HepG2 (cell line): ENCODE measurements around the gene CDHR5. TPM values are rescaled to one million over a fixed set of nuclear protein-coding genes. Genes with fewer than 3 reads are reported as not detected.

Source experiments
- GLI4 ChIP-seq: sonication (generic); formaldehyde crosslinking; IDR thresholded peaks from 2 replicates; pipeline ENCODE4 v1.5.1; 2020; ENCODE audit warnings: missing genetic modification reagents, mild to moderate bottlenecking, moderate library complexity, borderline replicate concordance
- KLF11 ChIP-seq: IDR thresholded peaks from 2 replicates; pipeline ENCODE4 v1.6.1; 2016; ENCODE audit warnings: missing compliant biosample characterization
- KLF15 ChIP-seq: sonication (generic); formaldehyde crosslinking; IDR thresholded peaks from 2 replicates; pipeline ENCODE4 v1.8.1; 2023; ENCODE audit warnings: borderline replicate concordance, mild to moderate bottlenecking, inconsistent platforms, missing genetic modification reagents, mixed read lengths
- MIER2 ChIP-seq: IDR thresholded peaks from 2 replicates; pipeline ENCODE4 v1.6.1; 2016; ENCODE audit warnings: missing biosample characterization, missing genetic modification reagents
- MLX ChIP-seq: IDR thresholded peaks from 2 replicates; pipeline ENCODE4 v1.6.1; 2016
- NFYB ChIP-seq: sonication (generic); formaldehyde crosslinking; IDR thresholded peaks from 2 replicates; pipeline ENCODE4 v1.4.0; 2020; ENCODE audit warnings: missing genetic modification reagents
- ZBTB40 ChIP-seq, 2 experiments: fragments of 450-650 bp in 1 of 2; sonication (generic) in 1 of 2; formaldehyde crosslinking in 1 of 2; IDR thresholded peaks; 2 replicates each; pipeline versions ENCODE4 v1.6.1 to v1.8.0; 2016 to 2022; ENCODE audit warnings: antibody characterized with exemption in 1 of 2, mild to moderate bottlenecking in 1 of 2, missing genetic modification reagents in 1 of 2
- ZNF484 ChIP-seq: sonication (generic); formaldehyde crosslinking; IDR thresholded peaks from 2 replicates; pipeline ENCODE4 v1.5.1; 2020; ENCODE audit warnings: mild to moderate bottlenecking, low read depth, missing genetic modification reagents, borderline replicate concordance
- ZNF512B ChIP-seq: sonication (generic); formaldehyde crosslinking; IDR thresholded peaks from 2 replicates; pipeline ENCODE4 v1.5.1; 2020; ENCODE audit warnings: missing genetic modification reagents, mild to moderate bottlenecking, borderline replicate concordance
- ZNF547 ChIP-seq: sonication (generic); formaldehyde crosslinking; IDR thresholded peaks from 2 replicates; pipeline ENCODE4 v1.5.1; 2020; ENCODE audit warnings: mild to moderate bottlenecking, missing genetic modification reagents
- ZNF652 ChIP-seq: IDR thresholded peaks from 2 replicates; pipeline ENCODE4 v1.6.1; 2016; ENCODE audit warnings: low read depth, borderline replicate concordance
- ZNF883 ChIP-seq: sonication (generic); formaldehyde crosslinking; IDR thresholded peaks from 2 replicates; pipeline ENCODE4 v1.5.1; 2020; ENCODE audit warnings: mild to moderate bottlenecking, missing genetic modification reagents; ENCODE audit errors: not compliant biosample characterization
- polyA plus RNA-seq, 8 experiments: library from polyadenylated mRNA; depleted of rRNA in 3 of 8; stranded (reverse) in 7 of 8; unstranded in 1 of 8; fragments of >200 nt; fragmentation: Illumina TruSeq in 4 of 8; extraction: Trizol in 4 of 8; gene quantifications; 2 replicates each; pipeline versions ENCODE4 v1.2.1 to v1.2.3, GENCODE V29; 2011 to 2016; ENCODE audit warnings: low read depth in 4 of 8, missing spikeins in 1 of 8, mixed read lengths in 1 of 8; ENCODE audit not compliant: insufficient read depth in 1 of 8
- total RNA-seq, 5 experiments: library from RNA; depleted of rRNA; stranded (reverse); fragments of >200 nt; fragmentation: Illumina TruSeq; extraction: Trizol; gene quantifications; 2 replicates each; pipeline ENCODE4 v1.2.3, GENCODE V29; 2016; ENCODE audit warnings: low read depth in 1 of 5
- TF ChIP-seq, protein P1 (sequence below): IDR thresholded peaks from 2 replicates; pipeline ENCODE4 v1.6.1; 2016; ENCODE audit warnings: missing biosample characterization, missing genetic modification reagents, low read depth

CDHR5 gene
- total and polyA plus RNA-seq, 2 of the 13 experiments (the other 11 are each of a cell fraction or from before 2014, with no cell fraction given): 0.46 to 0.71 TPM

DNA sequence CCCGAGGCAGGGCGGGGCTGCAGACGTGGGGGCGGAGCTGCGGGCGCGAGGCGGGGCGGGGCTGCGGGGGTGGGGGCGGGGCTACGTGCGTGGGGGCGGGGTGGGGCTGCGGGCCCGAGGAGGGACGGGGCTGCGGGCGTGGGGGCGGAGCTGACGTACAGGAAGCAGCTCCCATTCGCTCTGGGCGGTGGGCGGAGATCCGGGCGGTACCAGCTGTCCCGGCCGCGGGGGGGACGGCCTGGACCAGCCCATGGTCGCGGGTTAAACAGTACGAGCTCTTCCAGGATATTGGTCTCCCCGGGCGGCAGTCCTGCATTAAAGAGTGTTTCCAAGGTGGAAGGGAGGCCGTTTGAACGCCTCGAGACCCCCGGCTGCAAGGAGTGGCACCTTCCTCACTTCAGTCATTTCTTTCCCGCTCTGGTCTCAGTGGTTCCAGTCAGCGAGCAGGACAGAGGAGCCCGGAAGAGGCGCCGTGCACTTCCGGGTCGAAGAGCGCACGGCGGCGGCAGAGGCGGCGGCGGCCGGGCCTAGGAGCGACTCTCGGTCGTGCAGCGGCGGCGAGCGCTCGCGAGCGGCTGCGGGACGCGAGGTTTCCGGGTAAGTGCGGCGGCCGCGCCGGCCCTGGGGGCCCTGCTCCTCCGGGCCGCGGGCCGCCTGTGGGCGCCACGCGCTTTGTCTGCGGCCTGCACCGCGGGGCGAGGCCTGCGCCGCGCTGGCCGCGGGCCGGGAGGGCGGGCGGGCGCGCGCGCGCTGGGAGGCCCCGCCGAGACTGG lies 48.6 kb downstream of the CDHR5 start, which contains the start of gene PHRF1 (continued):
- TF ChIP-seq ZBTB40 (IDR thresholded peaks at IDR 0.05) (peak; percentile 45), ZBTB40 (CRISPR knock-in tag; IDR thresholded peaks at IDR 0.05) (no peak), ZNF547 (0 out of 2 replicates have a peak, but pooled peaks have one; percentile 10), ZNF883 (CRISPR knock-in tag) (peak; percentile 40), MLX (no peak), ZNF652 (CRISPR knock-in tag) (no peak), GLI4 (CRISPR knock-in tag) (0 out of 2 replicates have a peak, but pooled peaks have one; percentile 42), MIER2 (CRISPR knock-in tag) (0 out of 2 replicates have a peak, but pooled peaks have one; percentile 28), ZNF512B (CRISPR knock-in tag) (no peak), NFYB (CRISPR knock-in tag) (peak; percentile 58), ZNF484 (0 out of 2 replicates have a peak, but pooled peaks have one; percentile 45), KLF15 (CRISPR knock-in tag) (peak; percentile 84; the same call in 1 of the 2 replicates), KLF11 (CRISPR knock-in tag) (peak; percentile 69; the same call in 1 of the 2 replicates)
- TF ChIP-seq, protein P1, sequence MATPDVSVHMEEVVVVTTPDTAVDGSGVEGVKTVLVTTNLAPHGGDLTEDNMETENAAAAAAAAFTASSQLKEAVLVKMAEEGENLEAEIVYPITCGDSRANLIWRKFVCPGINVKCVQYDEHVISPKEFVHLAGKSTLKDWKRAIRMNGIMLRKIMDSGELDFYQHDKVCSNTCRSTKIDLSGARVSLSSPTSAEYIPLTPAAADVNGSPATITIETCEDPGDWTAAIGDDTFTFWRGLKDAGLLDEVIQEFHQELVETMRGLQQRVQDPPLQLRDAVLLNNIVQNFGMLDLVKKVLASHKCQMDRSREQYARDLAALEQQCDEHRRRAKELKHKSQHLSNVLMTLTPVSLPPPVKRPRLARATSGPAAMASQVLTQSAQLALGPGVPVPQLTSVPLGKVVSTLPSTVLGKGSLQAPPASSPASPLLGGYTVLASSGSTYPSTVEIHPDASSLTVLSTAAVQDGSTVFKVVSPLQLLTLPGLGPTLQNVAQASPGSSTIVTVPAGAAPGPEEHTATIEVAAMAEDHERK: peak; percentile 57; the same call in 1 of the 2 replicates
